H7 (cell line): Measurements from ENCODE around the gene PIGT. TPM values are rescaled to one million over a fixed set of nuclear protein-coding genes. Genes with fewer than 3 reads are reported as not detected.

Experiments
- DNase-seq: peaks from one replicate; pipeline ENCODE4 v3.0.0; 2012
- H3K27me3 ChIP-seq: 2 replicates; pipeline ENCODE4 v1.6.0; 2011; ENCODE audit warnings: mild to moderate bottlenecking, low read length; ENCODE audit not compliant: control insufficient read depth, insufficient read depth
- H3K36me3 ChIP-seq: replicated peaks from 2 replicates; pipeline ENCODE4 v1.5.1; 2011; ENCODE audit warnings: low read length; ENCODE audit not compliant: control insufficient read depth, insufficient read depth
- H3K4me3 ChIP-seq: 2 replicates; pipeline ENCODE4 v1.5.1; 2011; ENCODE audit warnings: low read depth, mild to moderate bottlenecking, control low read depth, low read length, moderate library complexity; ENCODE audit not compliant: insufficient read depth
- total RNA-seq: library from RNA; depleted of rRNA; stranded (reverse); fragments of >200 nt; shearing (Covaris generic); gene quantifications from 2 replicates; pipeline ENCODE4 v1.2.3, GENCODE V29; 2014

PIGT gene
- total RNA-seq, 1 experiment from 2014 or later: 70.5 TPM

DNA sequence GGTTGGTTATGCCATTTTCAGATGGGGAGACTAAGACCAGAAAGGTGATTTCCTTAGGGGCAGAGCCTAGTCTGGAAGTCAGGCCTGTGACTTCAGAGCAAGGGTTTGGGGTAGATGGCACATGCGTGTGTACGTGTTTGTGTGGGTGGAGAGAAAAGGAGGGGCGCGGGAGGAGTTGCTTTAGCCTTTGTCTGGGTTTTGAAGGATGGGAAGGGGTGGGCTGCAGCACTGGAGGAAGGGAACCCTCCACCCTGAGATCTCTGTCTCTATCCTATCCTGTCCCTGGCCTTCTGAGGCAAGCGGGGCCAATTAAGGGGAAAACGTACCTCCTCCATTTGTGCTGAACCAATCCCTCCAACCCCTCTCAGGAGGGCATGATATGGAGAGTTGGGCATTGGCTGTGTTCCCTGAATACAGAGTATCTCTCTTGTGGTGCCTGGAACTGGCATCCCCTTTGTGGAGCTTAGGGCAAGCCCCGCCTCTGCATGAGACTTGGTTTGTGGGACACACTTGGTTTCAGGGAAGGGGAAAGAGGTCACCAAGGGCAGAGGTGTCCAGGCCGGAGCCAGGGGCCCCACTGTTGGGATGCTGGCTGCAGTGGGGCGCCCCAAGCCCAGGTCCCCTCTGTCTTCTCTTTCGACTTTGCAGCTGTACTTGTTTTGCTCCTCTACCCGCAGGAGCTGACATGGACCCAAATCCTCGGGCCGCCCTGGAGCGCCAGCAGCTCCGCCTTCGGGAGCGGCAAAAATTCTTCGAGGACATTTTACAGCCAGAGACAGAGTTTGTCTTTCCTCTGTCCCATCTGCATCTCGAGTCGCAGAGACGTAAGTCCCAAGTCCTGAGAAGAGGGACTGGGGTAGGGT is 7.9 kb upstream of the PIGT start, which contains the start of gene DBNDD2:
Gene DBNDD2, plus strand, starts transcription at position 507 of the 863 bp plus-strand sequence. Its CDS starts 179 bp downstream, at position 686.
- H3K4me3 ChIP-seq: peak within 1 kb of the TSS; percentile 85
- peaks cover 32% of the 10 kb centered on the region for H3K27me3 ChIP-seq
- DNase-seq: no peak
- peaks cover 12% of the 10 kb centered on the region for H3K36me3 ChIP-seq

DNA sequence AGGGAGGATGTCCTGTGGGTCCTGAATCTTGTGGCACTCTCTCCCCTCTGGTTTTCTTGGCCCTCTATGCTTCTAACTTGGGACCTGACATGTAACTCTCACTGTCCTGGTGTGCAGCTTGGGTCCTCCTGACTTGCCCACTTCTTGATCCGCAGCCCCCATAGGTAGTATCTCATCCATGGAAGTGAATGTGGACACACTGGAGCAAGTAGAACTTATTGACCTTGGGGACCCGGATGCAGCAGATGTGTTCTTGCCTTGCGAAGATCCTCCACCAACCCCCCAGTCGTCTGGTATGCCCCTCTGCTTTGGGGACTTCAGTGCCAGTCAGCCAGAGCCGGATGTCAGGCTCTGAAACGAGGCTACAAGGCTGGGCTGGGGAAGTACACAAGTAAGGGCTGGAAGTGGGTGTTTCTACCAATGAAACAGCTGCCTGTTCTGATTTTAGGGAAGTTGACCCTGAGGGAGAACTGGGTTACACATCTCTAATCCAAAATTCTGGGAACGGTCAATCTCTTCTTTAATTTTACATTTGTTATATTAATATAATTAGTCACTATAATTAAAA is 7.2 kb upstream of the PIGT start:
- H3K4me3 ChIP-seq: no peak overlapping the region
- peaks cover 12% of the 10 kb centered on the region for H3K36me3 ChIP-seq

DNA sequence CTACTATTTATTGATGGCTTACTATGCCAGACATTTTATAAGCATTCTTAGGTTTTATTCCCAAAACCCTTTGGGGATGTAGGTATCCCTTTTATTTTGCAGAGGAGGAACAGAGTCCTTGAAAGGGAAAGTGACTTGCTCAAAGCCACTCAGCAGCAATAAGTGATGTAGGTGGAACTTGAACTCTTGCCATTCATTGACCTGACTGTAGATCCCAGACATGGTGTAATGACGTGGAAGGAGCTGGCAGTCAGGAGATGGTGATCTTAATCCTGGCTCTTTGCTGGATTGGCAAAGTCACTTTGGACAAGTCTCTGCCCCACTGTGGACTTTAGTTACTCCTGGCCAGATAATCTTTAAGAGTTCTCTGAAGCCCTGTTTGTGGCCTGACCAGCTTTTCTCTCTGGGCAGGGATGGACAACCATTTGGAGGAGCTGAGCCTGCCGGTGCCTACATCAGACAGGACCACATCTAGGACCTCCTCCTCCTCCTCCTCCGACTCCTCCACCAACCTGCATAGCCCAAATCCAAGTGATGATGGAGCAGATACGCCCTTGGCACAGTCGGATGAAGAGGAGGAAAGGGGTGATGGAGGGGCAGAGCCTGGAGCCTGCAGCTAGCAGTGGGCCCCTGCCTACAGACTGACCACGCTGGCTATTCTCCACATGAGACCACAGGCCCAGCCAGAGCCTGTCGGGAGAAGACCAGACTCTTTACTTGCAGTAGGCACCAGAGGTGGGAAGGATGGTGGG is 6.2 kb upstream of the PIGT start:
- DNase-seq: no peak
- Histone ChIP-seq H3K4me3 (no peak overlapping the region), H3K27me3 (peaks cover 27% of the 10 kb centered on the region), H3K36me3 (peaks cover 12% of the 10 kb centered on the region)

More for the DNA sequence above, 7.2 kb upstream of the PIGT start:
- DNase-seq: no peak
- H3K27me3 ChIP-seq: peaks cover 32% of the 10 kb centered on the region

GRCh38 chr20:45410887-45411286 is 5.1 kb upstream of the PIGT start:
- no peak for DNase-seq
- Histone ChIP-seq H3K4me3 (no peak overlapping the region), H3K36me3 (peaks cover 12% of the 10 kb centered on the region), H3K27me3 (peaks cover 19% of the 10 kb centered on the region)

DNA sequence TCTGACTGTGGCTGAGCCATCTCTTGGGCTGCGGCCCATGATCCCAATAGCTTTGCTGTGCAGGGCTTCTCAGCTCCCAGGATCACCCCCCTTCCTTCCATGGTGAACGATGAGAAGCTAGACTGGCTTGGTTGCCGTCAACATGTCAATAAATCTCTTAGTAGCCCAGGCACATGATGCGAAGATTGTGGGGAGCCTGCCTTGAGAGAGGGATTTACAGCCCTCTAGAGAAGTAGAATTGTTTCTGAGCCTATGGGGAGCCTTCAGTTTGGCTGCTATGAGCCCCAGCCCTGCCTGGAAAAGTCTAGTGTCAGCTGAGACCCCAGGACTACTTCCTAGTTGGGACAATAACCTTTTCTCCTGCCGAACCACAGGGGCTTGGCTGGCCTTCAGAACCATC is 3.3 kb upstream of the PIGT start:
- H3K4me3 ChIP-seq: no peak overlapping the region
- no peak for DNase-seq
- H3K27me3 ChIP-seq: peaks cover 2% of the 10 kb centered on the region; the same call in 1 of the 2 replicates
- H3K36me3 ChIP-seq: peaks cover 12% of the 10 kb centered on the region

GRCh38 chr20:45413479-45413878 is 2.5 kb upstream of the PIGT start:
- DNase-seq: no peak
- H3K4me3 ChIP-seq: no peak overlapping the region
- no peaks in the 10 kb centered on the region for H3K27me3 ChIP-seq
- peaks cover 11% of the 10 kb centered on the region for H3K36me3 ChIP-seq

- Histone ChIP-seq H3K36me3 (peaks cover 19% of the 10 kb centered on the region), H3K27me3 (no peaks in the 10 kb centered on the region), H3K4me3 (no peak overlapping the region)
- DNase-seq: no peak
These were observed 976 bp downstream of the PIGT start for GRCh38 chr20:45416917-45417316.

DNA sequence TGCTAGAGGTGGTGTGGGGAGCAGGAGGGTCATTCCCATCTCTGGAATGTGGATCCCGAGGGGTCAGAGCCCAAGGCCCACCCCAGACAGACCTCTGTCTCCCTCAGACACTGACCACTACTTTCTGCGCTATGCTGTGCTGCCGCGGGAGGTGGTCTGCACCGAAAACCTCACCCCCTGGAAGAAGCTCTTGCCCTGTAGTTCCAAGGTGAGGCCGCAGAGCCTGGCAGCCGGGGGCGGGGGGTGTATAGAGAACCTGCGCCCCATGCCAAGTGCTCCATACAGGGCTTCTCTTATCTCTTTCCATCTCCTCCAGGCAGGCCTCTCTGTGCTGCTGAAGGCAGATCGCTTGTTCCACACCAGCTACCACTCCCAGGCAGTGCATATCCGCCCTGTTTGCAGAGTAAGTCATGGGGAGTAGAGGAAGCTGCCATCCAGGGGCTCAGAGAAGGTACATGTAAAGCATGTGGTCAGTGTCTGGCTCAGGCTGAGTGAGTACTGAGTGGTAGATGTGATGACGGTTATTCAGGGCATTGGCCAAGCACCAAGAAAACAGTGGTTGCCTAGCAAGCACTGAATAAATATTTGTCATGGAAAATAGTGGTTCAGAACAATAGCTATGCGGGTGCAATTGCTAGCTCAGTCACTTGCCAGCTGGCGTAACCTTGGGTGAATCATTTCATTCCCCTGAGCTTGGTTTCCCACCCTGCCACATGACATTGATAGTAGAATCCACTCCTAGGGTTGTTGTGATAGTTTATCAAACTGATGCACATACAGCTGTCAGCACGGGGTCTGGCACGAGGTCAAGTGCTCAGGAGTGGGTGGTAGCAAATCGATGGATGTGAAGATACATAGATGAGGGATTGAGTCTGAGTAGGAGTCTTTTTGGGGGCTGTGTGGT is 3.5 kb downstream of the PIGT start:
- H3K4me3 ChIP-seq: no peak overlapping the region
- no peaks in the 10 kb centered on the region for H3K27me3 ChIP-seq
- peaks cover 28% of the 10 kb centered on the region for H3K36me3 ChIP-seq
- no peak for DNase-seq

- peaks cover 33% of the 10 kb centered on the region for H3K36me3 ChIP-seq
- H3K27me3 ChIP-seq: no peaks in the 10 kb centered on the region
- no peak for DNase-seq
- no peak overlapping the region for H3K4me3 ChIP-seq
These were observed 4.2 kb downstream of the PIGT start for GRCh38 chr20:45420125-45420524.

DNA sequence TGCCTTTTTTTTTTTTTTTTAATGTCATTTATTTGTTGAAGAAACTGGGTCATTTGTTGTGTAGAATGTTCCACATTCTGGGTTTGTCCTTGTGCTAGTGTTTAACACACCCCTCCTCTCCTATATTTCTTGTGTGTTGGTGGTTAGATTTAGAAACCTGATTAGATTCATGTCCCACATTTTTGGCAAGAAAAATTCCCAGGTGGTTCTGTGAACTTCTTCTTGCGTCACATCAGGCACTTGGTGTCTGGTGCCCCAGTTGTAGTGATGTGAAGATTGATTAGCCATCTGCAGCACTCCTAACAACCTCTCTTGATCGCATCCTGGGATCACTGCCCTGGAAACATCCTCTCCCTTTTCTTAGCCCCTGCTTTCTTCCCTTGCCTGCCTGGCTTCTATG is 7.8 kb downstream of the PIGT start:
- no peak for DNase-seq
- no peak overlapping the region for H3K4me3 ChIP-seq
- H3K36me3 ChIP-seq: peaks cover 35% of the 10 kb centered on the region
- no peaks in the 10 kb centered on the region for H3K27me3 ChIP-seq

DNA sequence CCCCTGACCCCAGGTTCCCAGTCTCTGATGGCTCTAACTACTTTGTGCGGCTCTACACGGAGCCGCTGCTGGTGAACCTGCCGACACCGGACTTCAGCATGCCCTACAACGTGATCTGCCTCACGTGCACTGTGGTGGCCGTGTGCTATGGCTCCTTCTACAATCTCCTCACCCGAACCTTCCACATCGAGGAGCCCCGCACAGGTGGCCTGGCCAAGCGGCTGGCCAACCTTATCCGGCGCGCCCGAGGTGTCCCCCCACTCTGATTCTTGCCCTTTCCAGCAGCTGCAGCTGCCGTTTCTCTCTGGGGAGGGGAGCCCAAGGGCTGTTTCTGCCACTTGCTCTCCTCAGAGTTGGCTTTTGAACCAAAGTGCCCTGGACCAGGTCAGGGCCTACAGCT is 9.6 kb downstream of the PIGT start:
- no peaks in the 10 kb centered on the region for H3K27me3 ChIP-seq
- no peak overlapping the region for H3K4me3 ChIP-seq
- H3K36me3 ChIP-seq: peaks cover 21% of the 10 kb centered on the region
- DNase-seq: no peak

- no peak for DNase-seq
- Histone ChIP-seq H3K36me3 (peaks cover 18% of the 10 kb centered on the region), H3K4me3 (no peak overlapping the region), H3K27me3 (no peaks in the 10 kb centered on the region)
These were observed 10.5 kb downstream of the PIGT start for GRCh38 chr20:45426320-45427016.

DNA sequence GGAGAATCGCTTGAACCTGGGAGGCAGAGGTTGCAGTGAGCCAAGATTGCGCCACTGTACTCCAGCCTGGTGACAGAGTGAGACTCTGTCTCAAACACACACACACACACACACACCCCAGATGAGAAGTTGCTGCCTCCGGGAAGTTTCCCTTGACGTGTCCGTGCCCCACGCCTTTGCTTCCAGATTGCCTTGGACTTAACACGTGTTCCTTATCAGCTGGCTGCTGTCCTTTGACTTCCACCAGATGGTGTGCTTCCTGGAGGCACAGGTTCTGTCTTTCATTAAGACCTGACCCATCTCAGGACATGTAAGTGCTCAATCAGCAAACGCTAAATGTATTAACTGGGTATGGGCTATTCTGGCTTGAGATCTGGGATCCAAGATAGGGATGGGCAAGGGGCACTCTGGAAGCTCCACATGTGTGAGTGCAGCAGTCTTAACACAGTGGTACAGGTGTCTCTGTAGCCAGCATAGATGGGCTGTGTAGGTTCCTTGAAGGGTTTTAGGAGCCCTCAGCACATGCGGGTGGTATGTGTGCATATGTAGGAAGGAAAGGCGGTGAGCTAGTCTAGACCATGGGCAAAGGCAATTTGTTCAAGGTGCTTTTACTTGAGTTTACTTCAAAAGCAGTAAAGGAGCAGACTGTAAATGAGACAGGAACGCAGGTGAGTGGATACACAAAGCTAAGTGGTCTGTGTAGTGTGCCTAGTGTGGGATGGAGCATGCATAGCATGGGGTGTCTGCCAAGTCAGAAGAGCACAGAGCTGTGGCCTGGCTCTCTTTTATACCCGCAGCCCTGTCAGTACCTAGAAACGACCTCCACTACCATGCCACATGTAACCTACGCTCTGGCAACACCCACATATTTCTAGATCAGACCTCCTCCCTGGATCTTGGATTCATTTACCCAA is 11.6 kb downstream of the PIGT start:
- Histone ChIP-seq H3K4me3 (no peak overlapping the region), H3K36me3 (peaks cover 15% of the 10 kb centered on the region), H3K27me3 (no peaks in the 10 kb centered on the region)
- DNase-seq: no peak
